Natural killer cell treated with Interleukin-12 subunit alpha and Interleukin-12 subunit beta and Interleukin-15 and Interleukin-18, amount 100 ng/mL, for 72 hours (primary cell): ENCODE results near the gene INPP1. TPM values are rescaled to one million over a fixed set of nuclear protein-coding genes. Genes with fewer than 3 reads are reported as not detected.
A peak's percentile ranks its signal among the peaks of the same experiment; 100 is the strongest.

Experiments
- ATAC-seq, 2 donors: fragments of 150-1000 bp; cut with Tn5 transposase in 1 of 2; sonication (Bioruptor Pico), chemical (Tn5 transposase) in 1 of 2; 2 replicates each; pipeline ENCODE4 v1.10.0; 2021
- DNase-seq: peaks from one replicate; pipeline ENCODE4 v3.0.0; 2022; ENCODE audit warnings: low spot score
- H3K27ac Mint-ChIP-seq, 2 donors: 1 replicate in 1 of 2; 2 replicates in 1 of 2; pipeline ENCODE4 v1.8.0; 2022; ENCODE audit warnings: mixed read lengths in 2 of 2, mild to moderate bottlenecking in 1 of 2, moderate library complexity in 1 of 2
- H3K27me3 Mint-ChIP-seq, 2 donors: 1 replicate in 1 of 2; 2 replicates in 1 of 2; pipeline ENCODE4 v1.8.0; 2022; ENCODE audit warnings: mixed read lengths in 2 of 2
- H3K36me3 Mint-ChIP-seq: one replicate; pipeline ENCODE4 v1.8.0; 2022; ENCODE audit warnings: mixed read lengths
- H3K4me1 Mint-ChIP-seq, 2 donors: 1 replicate in 1 of 2; 2 replicates in 1 of 2; pipeline ENCODE4 v1.8.0; 2022; ENCODE audit warnings: low read depth in 2 of 2, mixed read lengths in 2 of 2, mild to moderate bottlenecking in 1 of 2
- H3K4me3 Mint-ChIP-seq: one replicate; pipeline ENCODE4 v1.8.0; 2022; ENCODE audit warnings: mixed read lengths
- H3K9me3 Mint-ChIP-seq: 2 replicates; pipeline ENCODE4 v1.8.0; 2022; ENCODE audit warnings: mixed read lengths
- total RNA-seq, 2 donors: library from RNA; stranded (reverse); gene quantifications; one replicate each; pipeline ENCODE4 v1.2.3, GENCODE V29; 2022

INPP1 gene
- total RNA-seq, 2 donors from 2014 or later, result 13.5 to 19.4 TPM

- H3K4me3 Mint-ChIP-seq, result no peak overlapping the region
- no peaks in the 10 kb centered on the region for H3K36me3 Mint-ChIP-seq
Observed at GRCh38 chr2:190413421-190413820, 70.0 kb downstream of the INPP1 start.

GRCh38 chr2:190415251-190415650, 71.9 kb downstream of the INPP1 start:
- H3K36me3 Mint-ChIP-seq, result no peaks in the 10 kb centered on the region
- peak overlapping the region; percentile 82 to 93 for H3K27ac Mint-ChIP-seq
- no peaks in the 10 kb centered on the region for H3K27me3 Mint-ChIP-seq
- ATAC-seq (no peak), DNase-seq (no peak)
- peaks cover 31 to 40% of the 10 kb centered on the region in 2 donors for H3K4me1 Mint-ChIP-seq
- H3K9me3 Mint-ChIP-seq, result no peaks in the 10 kb centered on the region
- H3K4me3 Mint-ChIP-seq, result no peak overlapping the region

More at GRCh38 chr2:190413421-190413820, 70.0 kb downstream of the INPP1 start:
- no peak for ATAC-seq
- no peak for DNase-seq
- no peaks in the 10 kb centered on the region for H3K9me3 Mint-ChIP-seq
- H3K27me3 Mint-ChIP-seq, result no peaks in the 10 kb centered on the region
- H3K4me1 Mint-ChIP-seq, result peaks cover 37 to 43% of the 10 kb centered on the region in 2 donors
- peak overlapping the region; percentile 3 to 60 for H3K27ac Mint-ChIP-seq

- DNase-seq, result no peak
- no peaks in the 10 kb centered on the region for H3K9me3 Mint-ChIP-seq
- no peaks in the 10 kb centered on the region for H3K27me3 Mint-ChIP-seq
- H3K27ac Mint-ChIP-seq, result peak overlapping the region; percentile 82 to 93
- peak overlapping the region; percentile 73 for H3K4me3 Mint-ChIP-seq
- ATAC-seq, result peak in 1 of 2 donors; percentile 53
- peaks cover 36 to 45% of the 10 kb centered on the region in 2 donors for H3K4me1 Mint-ChIP-seq
- H3K36me3 Mint-ChIP-seq, result no peaks in the 10 kb centered on the region
Observed at GRCh38 chr2:190415794-190416775, 72.7 kb downstream of the INPP1 start.

GRCh38 chr2:190417045-190417842, 73.9 kb downstream of the INPP1 start:
- no peaks in the 10 kb centered on the region for H3K9me3 Mint-ChIP-seq
- no peak for DNase-seq
- no peak overlapping the region for H3K4me3 Mint-ChIP-seq
- no peak for ATAC-seq
- no peaks in the 10 kb centered on the region for H3K27me3 Mint-ChIP-seq
- no peaks in the 10 kb centered on the region for H3K36me3 Mint-ChIP-seq
- H3K4me1 Mint-ChIP-seq, result peaks cover 34 to 43% of the 10 kb centered on the region in 2 donors
- H3K27ac Mint-ChIP-seq, result peak overlapping the region; percentile 82 to 93

GRCh38 chr2:190418727-190419126, 75.3 kb downstream of the INPP1 start:
- Mint-ChIP-seq H3K4me3 (no peak overlapping the region), H3K27ac (peak overlapping the region in 1 of 2 donors; percentile 53), H3K4me1 (peaks cover 32 to 38% of the 10 kb centered on the region in 2 donors)

GRCh38 chr2:190420801-190421200, 77.4 kb downstream of the INPP1 start:
- H3K4me1 Mint-ChIP-seq, result peaks cover 38 to 42% of the 10 kb centered on the region in 2 donors
- H3K4me3 Mint-ChIP-seq, result no peak overlapping the region
- H3K36me3 Mint-ChIP-seq, result peaks cover under 1% of the 10 kb centered on the region
- no peaks in the 10 kb centered on the region for H3K9me3 Mint-ChIP-seq
- ATAC-seq (no peak), DNase-seq (no peak)
- H3K27me3 Mint-ChIP-seq, result no peaks in the 10 kb centered on the region
- H3K27ac Mint-ChIP-seq, result peak overlapping the region in 1 of 2 donors; percentile 38

More at GRCh38 chr2:190418727-190419126, 75.3 kb downstream of the INPP1 start:
- Mint-ChIP-seq H3K27me3 (no peaks in the 10 kb centered on the region), H3K36me3 (no peaks in the 10 kb centered on the region), H3K9me3 (no peaks in the 10 kb centered on the region)
- ATAC-seq (no peak), DNase-seq (no peak)

Other genes with a start within 250 kb of the INPP1 start
- 10 to 100 TPM; 19.8 to 68.4 TPM for gene HIBCH, start 23.8 kb upstream of the INPP1 start, total RNA-seq
- 10 to 100 TPM; 44.9 to 48.1 TPM for gene MFSD6, start 64.8 kb downstream of the INPP1 start, total RNA-seq
- 1 to 10 TPM; 8.3 to 9.4 TPM for gene NEMP2, start 191.1 kb downstream of the INPP1 start, total RNA-seq